Astrocyte (in vitro differentiated cells and primary cell): ENCODE measurements around the gene CEP68.

Experiments
- CTCF ChIP-seq: IDR thresholded peaks from 2 replicates; pipeline ENCODE4 v1.5.1; 2011; ENCODE audit warnings: low read depth, mild to moderate bottlenecking, inconsistent platforms, low read length, moderate library complexity; ENCODE audit not compliant: insufficient read depth
- EZH2 ChIP-seq: IDR thresholded peaks from 2 replicates; pipeline ENCODE4 v1.6.1; 2012; ENCODE audit warnings: mild to moderate bottlenecking, low read length, inconsistent platforms; ENCODE audit not compliant: insufficient read depth

- no peak for TF ChIP-seq CTCF
- TF ChIP-seq EZH2, result no peak
These were observed 57.0 kb downstream of the CEP68 start for GRCh38 chr2:65113229-65113628.
